NT2/D1 (cell line): ENCODE results near the gene PCDHA6.

Experiments used
- DNase-seq: peaks from one replicate; pipeline ENCODE4 v3.0.0-alpha.2; 2011; ENCODE audit warnings: low read depth, low spot score
- H3K27me3 ChIP-seq: 2 replicates; pipeline ENCODE4 v1.6.0; 2011; ENCODE audit warnings: mild to moderate bottlenecking; ENCODE audit not compliant: insufficient read length, insufficient read depth
- H3K36me3 ChIP-seq: 2 replicates; pipeline ENCODE4 v1.6.1; 2011; ENCODE audit warnings: mild to moderate bottlenecking, low read length, mixed read lengths; ENCODE audit not compliant: insufficient read depth, insufficient read length
- H3K4me1 ChIP-seq: 2 replicates; pipeline ENCODE4 v1.5.1; 2011; ENCODE audit not compliant: insufficient read depth, insufficient read length
- H3K4me3 ChIP-seq: 2 replicates; pipeline ENCODE4 v1.5.1; 2011; ENCODE audit warnings: low read depth; ENCODE audit not compliant: insufficient read length
- H3K9ac ChIP-seq: 2 replicates; pipeline ENCODE4 v1.6.0; 2011; ENCODE audit warnings: low read depth; ENCODE audit not compliant: insufficient read length
- H3K9me3 ChIP-seq: 2 replicates; pipeline ENCODE4 v1.5.1; 2011; ENCODE audit warnings: mild to moderate bottlenecking, low read length; ENCODE audit not compliant: insufficient read depth
- SUZ12 ChIP-seq: IDR thresholded peaks from 2 replicates; pipeline ENCODE4 v1.6.1; 2011; ENCODE audit not compliant: insufficient read length, insufficient read depth; ENCODE audit errors: extremely low read depth
- YY1 ChIP-seq: IDR thresholded peaks from 2 replicates; pipeline ENCODE4 v1.6.1; 2011; ENCODE audit not compliant: insufficient read length, insufficient read depth
- ZNF274 ChIP-seq: IDR thresholded peaks from 2 replicates; pipeline ENCODE4 v1.6.1; 2011; ENCODE audit warnings: mild to moderate bottlenecking, low read depth, low read length

Gene PCDHA6

DNA sequence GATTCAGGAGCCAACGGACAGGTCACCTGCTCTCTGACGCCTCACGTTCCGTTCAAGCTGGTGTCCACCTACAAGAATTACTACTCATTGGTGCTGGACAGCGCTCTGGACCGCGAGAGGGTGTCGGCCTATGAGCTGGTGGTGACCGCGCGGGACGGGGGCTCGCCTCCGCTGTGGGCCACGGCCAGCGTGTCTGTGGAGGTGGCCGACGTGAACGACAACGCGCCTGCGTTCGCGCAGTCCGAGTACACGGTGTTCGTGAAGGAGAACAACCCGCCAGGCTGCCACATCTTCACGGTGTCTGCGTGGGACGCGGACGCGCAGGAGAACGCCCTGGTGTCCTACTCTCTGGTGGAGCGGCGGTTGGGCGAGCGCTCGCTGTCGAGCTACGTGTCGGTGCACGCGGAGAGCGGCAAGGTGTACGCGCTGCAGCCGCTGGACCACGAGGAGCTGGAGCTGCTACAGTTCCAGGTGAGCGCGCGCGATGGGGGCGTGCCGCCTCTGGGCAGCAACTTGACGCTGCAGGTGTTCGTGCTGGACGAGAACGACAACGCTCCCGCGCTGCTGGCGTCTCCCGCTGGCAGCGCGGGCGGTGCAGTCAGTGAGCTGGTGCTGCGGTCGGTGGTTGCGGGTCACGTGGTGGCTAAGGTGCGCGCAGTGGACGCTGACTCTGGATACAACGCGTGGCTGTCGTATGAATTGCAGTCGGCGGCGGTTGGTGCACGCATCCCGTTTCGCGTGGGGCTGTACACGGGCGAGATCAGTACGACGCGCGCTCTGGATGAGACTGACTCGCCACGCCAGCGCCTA is 29.6 kb downstream of the PCDHA6 start:
- H3K4me3 ChIP-seq: no peak overlapping the region
- no peak overlapping the region for H3K9ac ChIP-seq
- no peaks in the 10 kb centered on the region for H3K36me3 ChIP-seq
- DNase-seq: no peak
- TF ChIP-seq YY1 (no peak), ZNF274 (no peak), SUZ12 (no peak)
- H3K9me3 ChIP-seq: no peaks in the 10 kb centered on the region; the same call in 1 of the 2 replicates
- no peaks in the 10 kb centered on the region for H3K27me3 ChIP-seq
- H3K4me1 ChIP-seq: no peaks in the 10 kb centered on the region

DNA sequence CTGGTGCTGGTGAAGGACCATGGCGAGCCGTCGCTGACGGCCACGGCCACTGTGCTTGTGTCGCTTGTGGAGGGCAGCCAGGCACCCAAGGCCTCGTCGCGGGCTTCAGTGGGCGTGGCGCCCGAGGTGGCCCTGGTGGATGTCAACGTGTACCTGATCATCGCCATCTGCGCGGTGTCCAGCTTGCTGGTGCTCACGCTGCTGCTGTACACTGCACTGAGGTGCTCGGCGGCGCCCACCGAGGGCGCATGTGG is 30.2 kb downstream of the PCDHA6 start:
- TF ChIP-seq ZNF274: no peak
- no peak for TF ChIP-seq SUZ12
- no peak for TF ChIP-seq YY1
- H3K4me3 ChIP-seq: no peak overlapping the region
- H3K36me3 ChIP-seq: peaks cover 4% of the 10 kb centered on the region
- no peaks in the 10 kb centered on the region; the same call in 1 of the 2 replicates for H3K9me3 ChIP-seq
- no peak for DNase-seq
- no peaks in the 10 kb centered on the region for H3K4me1 ChIP-seq
- H3K9ac ChIP-seq: no peak overlapping the region
- no peaks in the 10 kb centered on the region for H3K27me3 ChIP-seq

DNA sequence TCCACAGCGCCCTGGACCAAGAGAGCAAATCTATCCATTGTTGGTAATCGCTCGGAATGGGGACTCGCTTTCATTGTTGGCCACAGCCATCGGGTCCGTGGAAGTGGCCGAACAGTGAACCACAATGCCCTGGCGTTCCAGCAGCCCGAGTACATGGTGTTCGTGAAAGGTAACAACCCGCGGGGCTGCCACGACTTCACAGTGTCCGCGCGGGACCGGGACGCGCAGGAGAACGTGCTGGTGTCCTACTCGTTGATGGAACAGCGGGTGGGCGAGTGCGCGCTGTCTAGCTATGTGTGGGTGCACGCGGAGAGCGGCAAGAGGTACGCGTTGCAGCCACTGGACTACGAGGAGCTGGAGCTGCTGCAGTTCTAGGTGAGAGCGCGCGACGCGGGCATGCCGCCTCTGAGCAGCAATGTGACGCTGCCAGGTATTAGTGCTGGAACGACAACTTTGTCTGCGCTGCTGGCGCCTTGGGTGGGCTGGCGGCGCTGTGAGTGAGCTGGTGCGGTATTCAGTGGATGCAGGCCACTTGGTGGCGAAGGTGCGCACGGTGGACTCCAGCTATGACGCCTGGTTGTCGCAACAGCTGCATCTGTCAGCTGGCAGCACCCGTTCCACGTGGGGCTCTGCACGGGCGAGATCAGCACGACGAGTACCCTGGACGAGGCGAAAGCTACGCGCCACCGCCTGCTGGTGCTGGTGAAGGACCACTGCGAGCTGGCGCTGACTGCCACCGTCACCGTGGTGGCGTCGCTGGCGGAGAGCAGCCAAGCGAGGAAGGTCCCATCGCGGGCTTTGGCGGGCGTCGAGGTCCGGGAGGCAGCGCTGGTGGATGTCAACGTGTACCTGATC is 34.9 kb downstream of the PCDHA6 start:
- TF ChIP-seq ZNF274 (no peak), SUZ12 (no peak), YY1 (no peak)
- DNase-seq: no peak
- H3K27me3 ChIP-seq: no peaks in the 10 kb centered on the region

DNA sequence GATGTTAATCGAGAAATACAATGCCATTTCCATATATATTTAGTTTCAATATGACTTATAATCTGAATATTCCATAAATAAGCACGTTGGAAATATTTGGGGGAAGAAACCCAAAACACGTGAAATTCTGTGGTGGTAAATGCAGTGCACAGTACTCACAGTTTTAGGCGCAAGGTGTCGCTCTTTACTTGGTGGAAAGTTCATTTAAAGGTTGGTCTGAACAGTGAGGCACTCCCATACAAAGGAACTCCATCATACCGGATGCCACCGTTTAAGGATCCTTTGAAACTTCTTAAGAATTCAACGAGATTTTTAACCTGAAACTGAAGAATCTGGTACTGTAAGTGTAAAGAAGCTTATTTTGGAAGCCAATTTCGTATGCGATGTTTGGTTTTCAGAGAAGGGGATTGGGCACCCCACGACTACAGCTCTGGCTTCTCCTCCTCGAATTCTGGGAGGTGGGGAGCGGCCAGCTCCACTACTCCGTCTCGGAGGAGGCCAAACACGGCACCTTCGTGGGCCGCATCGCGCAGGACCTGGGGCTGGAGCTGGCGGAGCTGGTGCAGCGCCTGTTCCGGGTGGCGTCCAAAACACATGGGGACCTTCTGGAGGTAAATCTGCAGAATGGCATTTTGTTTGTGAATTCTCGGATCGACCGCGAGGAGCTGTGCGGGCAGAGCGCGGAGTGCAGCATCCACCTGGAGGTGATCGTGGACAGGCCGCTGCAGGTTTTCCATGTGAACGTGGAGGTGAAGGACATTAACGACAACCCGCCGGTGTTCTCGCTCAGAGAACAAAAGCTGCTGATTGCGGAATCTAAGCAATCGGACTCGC is 41.2 kb downstream of the PCDHA6 start, which contains the start of gene PCDHA11:
PCDHA11 (plus strand) TSS at position 237 of the 834 bp plus-strand sequence; CDS start at position 384, 147 bp downstream.
- no peak for DNase-seq
- peaks cover 14% of the 10 kb centered on the region for H3K36me3 ChIP-seq
- no peaks in the 10 kb centered on the region for H3K27me3 ChIP-seq

More for the DNA sequence above, 34.9 kb downstream of the PCDHA6 start:
- Histone ChIP-seq H3K36me3 (peaks cover 6% of the 10 kb centered on the region), H3K4me3 (no peak overlapping the region), H3K4me1 (no peaks in the 10 kb centered on the region), H3K9me3 (no peaks in the 10 kb centered on the region; the same call in 1 of the 2 replicates), H3K9ac (no peak overlapping the region)

DNA sequence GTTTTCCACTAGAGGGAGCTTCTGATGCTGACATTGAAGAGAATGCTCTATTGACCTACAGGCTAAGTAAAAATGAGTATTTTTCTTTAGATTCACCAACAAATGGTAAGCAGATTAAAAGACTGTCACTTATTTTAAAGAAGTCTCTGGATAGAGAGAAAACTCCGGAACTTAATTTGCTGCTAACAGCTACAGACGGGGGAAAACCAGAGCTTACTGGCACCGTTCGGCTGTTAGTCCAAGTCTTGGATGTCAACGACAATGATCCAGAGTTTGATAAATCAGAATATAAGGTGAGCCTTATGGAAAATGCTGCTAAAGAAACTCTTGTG is 41.8 kb downstream of the PCDHA6 start:
- Histone ChIP-seq H3K36me3 (peaks cover 14% of the 10 kb centered on the region), H3K4me3 (peak overlapping the region; percentile 36), H3K27me3 (no peaks in the 10 kb centered on the region), H3K9ac (no peak overlapping the region), H3K4me1 (no peaks in the 10 kb centered on the region), H3K9me3 (peaks cover 17% of the 10 kb centered on the region; the same call in 1 of the 2 replicates)
- no peak for DNase-seq
- TF ChIP-seq YY1: no peak
- no peak for TF ChIP-seq SUZ12
- no peak for TF ChIP-seq ZNF274

More for the DNA sequence above, 41.2 kb downstream of the PCDHA6 start, which contains the start of gene PCDHA11:
- Histone ChIP-seq H3K9ac (peak within 1 kb of the TSS; percentile 44), H3K9me3 (peaks cover 17% of the 10 kb centered on the region; the same call in 1 of the 2 replicates), H3K4me3 (peak within 1 kb of the TSS; percentile 36), H3K4me1 (no peaks in the 10 kb centered on the region)
- TF ChIP-seq YY1: no peak
- no peak for TF ChIP-seq ZNF274
- no peak for TF ChIP-seq SUZ12

DNA sequence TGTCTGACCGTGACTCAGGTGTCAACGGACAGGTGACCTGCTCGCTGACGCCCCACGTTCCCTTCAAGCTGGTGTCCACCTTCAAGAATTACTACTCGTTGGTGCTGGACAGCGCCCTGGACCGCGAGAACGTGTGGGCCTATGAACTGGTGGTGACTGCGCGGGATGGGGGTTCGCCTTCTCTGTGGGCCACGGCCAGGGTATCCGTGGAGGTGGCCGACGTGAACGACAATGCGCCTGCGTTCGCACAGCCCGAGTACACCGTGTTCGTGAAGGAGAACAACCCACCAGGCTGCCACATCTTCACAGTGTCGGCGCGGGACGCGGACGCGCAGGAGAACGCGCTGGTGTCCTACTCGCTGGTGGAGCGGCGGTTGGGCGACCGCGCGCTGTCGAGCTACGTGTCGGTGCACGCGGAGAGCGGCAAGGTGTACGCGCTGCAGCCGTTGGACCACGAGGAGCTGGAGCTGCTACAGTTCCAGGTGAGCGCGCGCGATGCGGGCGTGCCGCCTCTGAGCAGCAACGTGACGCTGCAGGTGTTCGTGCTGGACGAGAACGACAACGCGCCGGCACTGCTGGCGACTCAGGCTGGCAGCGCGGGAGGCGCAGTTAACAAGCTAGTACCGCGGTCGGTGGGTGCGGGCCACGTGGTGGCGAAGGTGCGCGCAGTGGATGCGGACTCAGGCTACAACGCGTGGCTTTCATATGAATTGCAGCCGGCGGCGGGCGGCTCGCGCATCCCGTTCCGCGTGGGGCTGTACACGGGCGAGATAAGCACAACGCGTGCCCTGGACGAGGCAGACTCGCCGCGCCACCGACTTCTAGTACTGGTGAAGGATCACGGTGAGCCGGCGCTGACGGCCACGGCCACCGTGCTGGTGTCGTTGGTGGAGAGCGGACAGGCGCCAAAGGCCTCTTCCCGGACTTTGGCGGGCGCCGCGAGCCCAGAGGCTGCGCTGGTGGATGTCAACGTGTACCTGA is 42.8 kb downstream of the PCDHA6 start:
- H3K4me3 ChIP-seq: no peak overlapping the region
- peaks cover 14% of the 10 kb centered on the region for H3K36me3 ChIP-seq
- no peaks in the 10 kb centered on the region for H3K4me1 ChIP-seq
- H3K9me3 ChIP-seq: peaks cover 17% of the 10 kb centered on the region; the same call in 1 of the 2 replicates
- DNase-seq: no peak
- H3K27me3 ChIP-seq: no peaks in the 10 kb centered on the region
- TF ChIP-seq SUZ12 (no peak), YY1 (no peak), ZNF274 (no peak)
- H3K9ac ChIP-seq: no peak overlapping the region
